GM21528 (cell line): ENCODE measurements around the gene MAP4K5.
A peak's percentile ranks its signal among the peaks of the same experiment; 100 is the strongest.
"Not testable (repeated sequence)": the region's sequence is repeated elsewhere in the genome, so short reads cannot be mapped to it uniquely, and the experiment has no call there.

ENCODE experiments used
- ATAC-seq: cut with Tn5 transposase; IDR thresholded peaks from one replicate; pipeline ENCODE4 v1.9.1; 2021; ENCODE audit warnings: mild to moderate bottlenecking, moderate library complexity; ENCODE audit not compliant: unreplicated experiment, low FRiP score

Gene MAP4K5

DNA sequence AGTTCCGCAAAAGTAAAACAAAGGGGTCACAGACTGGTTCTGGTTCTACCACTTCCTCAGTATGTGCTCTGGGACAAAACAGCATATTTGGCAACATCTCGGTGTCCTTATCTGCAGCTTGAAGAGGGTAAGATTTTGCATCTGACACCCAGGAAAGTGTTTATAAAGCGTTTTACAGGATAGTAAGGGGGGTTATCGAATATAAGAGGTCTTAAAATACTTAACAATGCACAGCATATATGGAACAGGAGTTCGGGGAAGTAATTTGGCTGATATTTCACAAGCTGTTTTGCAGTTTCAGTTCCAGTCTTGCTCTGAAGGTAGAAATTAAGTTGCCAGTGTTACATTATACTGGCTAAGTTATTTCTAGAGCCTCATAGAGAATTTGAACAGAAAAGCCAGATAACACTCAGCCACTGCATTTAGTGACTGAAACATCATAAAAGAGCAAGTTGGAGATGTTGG, 904 bp upstream of the MAP4K5 start:
- peak; percentile 25 for ATAC-seq

DNA sequence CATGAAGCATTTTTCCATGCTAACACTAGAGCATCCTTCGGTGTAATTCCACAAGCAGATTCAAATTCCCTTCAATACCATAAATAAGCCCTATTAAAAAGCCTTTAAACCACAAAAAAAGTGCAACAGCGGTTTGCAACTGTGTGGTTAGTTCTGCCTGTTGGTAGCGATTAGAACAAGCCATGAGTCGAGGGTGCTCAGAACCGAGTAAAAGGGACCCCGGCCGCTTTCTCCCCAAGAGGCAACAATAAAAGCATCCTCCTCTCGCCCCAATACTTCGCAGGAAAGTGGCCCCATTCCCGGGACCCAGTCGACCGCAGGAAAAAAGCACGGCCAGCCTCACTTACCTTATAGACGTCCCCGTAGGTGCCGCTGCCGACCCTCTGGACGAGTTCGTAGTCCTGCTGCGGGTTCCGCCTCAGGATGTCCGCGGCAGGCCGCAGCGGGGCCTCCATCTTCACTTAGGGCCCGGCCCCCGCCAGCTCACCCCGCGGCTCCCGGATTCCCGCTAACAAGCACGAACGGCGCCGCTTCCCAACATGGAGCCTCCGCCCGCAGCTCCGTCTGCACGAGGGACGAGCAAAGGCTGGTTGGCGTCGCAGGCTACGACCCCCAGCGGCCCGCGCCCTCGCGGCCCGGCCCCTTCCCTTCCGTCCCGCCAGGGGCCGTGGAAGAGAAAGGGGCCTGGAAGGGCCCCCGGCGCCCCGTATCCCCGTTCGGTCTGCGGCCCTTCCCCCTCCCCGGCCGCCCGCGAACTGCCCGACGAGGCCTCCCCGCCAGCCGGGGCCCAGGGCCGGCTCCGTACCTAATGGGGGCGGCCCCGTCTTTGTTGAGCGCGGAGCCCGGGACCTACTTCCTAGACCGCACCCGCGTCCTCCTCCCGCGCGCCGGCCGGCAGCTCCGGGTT, 521 bp downstream of the MAP4K5 start:
- ATAC-seq, result peak; percentile 42

DNA sequence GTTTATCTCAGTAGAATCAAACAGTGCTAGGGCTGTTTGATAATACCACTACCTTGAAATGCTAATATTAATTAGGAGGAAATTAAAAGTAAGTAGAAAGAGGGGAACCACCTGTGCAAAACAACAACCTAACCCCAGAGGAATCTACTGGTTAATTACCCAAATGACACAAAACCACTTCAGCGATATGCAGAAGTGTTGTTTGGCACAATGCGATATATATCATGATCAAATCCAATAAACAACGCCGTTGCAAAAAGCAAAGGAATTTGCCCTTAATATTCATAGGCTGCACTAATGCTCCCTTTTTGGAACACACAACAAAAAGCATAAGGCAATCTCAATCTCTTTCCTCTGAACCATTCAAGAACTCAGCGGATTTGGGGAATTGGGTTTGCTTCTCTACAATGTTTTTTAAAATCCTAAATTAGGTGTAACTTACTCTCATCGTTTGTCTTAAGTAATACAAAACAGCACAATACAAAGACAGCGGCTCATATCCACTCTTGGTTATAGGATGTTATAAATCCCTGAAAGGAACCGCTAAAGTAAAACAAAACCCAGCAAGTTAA, 1.5 kb downstream of the MAP4K5 start:
- ATAC-seq, result no peak

DNA sequence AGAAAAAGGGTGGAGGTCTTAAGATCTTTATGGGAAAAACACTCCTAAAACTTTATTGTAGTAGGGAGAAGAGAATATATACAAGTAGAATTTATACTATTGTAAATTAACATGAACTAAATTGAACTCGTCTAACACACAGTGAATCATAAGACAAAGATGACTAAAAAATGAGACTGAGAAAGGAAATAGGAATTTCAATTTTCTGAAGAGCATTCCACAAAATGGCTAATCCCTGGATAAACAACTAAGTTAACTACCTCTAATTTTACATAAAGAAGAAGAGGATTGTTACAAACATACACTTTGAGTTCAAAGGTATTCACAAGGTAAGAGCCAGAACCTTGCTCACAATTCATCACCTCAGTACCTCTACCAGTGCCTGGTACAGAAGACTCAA, 2.0 kb downstream of the MAP4K5 start:
- ATAC-seq, result no peak

DNA sequence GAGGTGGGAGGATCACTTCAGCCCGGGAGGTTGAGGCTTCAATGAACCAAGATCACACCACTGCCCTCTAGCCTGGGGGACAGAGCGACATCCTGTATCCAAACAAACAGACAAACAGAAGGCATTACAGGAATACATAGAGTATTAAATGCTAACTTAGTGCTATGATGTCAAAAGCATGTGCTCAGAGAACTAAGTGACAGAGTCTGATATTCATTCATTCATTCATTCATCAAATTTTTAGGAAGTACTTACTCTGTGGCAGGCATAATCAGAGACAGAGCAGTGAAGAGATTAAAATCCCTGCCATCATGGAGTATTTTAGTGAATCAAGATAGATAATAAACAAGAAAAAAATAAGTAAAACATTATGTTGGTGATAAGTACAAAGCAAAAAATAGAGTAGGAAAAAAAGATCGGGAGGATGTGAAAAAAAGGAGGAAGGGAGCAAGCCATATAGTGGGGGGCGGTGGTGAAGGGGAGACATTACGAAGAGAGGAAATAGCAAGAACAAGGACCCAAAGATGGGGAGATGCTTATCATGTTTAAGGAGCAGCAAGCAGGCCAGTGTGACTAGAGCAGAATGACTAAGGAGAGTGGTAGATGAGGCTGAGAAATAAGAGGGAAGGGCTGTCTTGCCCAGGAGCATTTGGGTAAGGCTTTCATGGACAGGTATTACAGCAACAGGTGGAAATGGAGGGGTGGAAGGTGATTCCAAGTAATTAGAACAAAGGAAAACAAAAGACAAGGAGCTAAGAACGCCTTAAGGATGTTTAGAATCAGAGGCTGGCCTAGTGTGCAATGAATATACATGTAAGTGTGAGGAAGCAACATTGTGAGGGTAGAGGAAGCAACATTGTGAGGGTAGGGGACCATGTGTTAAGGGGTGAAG, 2.8 kb downstream of the MAP4K5 start:
- no peak for ATAC-seq

DNA sequence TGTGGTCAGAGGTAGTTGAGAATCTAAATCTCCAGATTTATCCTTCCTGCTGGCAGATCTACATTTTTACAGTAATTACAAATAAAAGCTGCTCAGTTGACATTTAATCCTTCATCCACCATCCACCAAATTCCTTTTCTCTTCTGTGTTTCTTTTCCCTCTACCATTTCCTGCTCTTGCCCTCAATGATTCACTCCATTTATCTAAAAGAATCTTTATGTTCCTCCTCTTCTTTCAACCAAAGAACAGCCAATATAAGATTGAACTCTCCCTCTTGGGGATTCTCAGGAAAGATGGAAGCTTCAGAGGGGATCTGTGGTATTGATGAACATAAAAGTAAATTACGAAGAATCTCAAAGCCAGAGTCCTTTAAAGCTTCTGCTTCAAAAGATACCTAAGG, 4.4 kb downstream of the MAP4K5 start:
- ATAC-seq, result no peak

DNA sequence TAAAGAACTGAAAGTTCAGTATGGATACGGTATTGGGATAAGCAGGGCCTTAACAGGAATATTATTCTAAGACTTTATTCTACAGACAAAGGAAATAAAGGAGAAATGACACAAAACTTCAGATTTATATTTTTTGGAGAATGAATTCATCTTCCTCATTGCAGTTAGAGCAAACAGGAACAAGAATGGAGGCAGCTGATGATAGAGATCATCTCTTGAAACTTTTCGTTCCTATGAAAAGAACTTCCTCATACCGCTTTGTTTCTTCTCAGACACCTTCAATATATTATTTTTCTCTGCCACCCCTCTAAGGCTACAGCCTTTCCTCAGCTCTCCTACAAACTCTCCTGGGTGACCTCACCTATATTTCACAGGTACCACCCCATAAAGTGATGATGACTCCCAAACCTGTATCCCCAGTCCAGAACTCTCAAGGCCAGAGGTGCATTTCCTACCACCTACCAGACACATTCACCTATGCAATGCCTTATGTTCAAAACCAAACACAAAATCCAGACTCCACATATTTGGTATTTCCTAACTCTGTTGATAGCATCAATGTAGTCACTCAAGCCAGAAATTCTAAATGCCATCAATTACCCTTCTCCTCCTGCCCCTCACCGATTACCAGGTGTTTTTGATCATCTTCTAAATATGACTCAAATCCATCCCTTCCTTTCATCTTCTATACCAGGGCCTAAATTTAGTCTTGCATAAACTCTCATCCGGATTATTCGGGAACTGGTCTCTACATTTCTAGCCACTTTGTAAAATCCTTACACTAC, 7.4 kb downstream of the MAP4K5 start:
- ATAC-seq, result no peak

DNA sequence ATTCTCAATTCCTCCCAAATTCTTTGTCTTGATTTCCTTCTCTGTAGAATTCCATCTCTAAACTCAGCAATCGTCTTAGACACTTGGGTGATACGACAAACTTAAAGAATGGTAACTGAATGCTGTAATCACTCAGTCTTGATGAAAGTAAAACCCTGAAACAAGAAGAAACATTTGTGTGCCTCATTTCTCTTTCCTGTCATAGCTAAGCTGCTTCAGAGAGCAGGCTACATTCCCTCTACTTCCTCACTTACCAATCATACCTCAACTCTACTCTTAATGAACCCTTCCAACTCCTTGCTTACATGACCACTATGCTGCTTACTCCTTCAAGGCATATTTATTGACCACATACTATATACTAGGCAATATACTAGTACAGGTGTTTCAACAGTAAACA, 8.3 kb downstream of the MAP4K5 start:
- no peak for ATAC-seq

DNA sequence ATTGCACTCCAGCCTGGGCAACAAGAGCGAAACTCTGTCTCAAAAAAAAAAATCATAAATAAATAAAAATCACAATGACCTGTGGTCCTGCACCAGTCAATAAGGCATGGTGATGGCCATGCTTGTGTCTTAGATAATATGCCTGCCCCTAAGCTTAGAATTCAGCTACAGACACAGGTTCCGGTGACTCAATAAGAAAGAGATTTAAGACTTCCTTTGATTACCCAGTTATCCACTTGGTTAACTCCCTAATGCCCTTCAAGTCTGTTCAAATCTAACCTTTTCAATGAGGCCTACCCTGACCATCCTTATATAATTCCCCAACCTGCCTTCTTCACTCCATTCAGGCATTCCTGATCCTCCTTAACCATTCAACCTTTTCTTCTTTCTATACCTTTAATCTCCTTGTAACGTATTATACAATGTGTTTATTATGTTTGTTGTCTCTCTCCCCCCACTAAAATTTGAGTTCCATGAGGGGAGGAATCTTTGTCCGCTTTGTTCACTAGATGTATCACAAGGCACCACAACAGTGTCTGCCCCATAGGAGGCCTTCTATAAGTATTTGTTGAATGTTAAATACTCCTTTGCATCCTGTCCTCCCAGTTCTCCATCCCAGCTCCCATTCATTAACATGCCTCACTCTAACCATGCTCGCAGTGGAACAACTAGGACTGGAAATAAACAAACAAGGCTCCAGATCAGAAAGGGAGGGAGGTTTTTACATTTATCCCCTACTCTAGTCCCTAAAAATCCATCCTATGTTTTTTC, 8.9 kb downstream of the MAP4K5 start:
- ATAC-seq, result no peak

DNA sequence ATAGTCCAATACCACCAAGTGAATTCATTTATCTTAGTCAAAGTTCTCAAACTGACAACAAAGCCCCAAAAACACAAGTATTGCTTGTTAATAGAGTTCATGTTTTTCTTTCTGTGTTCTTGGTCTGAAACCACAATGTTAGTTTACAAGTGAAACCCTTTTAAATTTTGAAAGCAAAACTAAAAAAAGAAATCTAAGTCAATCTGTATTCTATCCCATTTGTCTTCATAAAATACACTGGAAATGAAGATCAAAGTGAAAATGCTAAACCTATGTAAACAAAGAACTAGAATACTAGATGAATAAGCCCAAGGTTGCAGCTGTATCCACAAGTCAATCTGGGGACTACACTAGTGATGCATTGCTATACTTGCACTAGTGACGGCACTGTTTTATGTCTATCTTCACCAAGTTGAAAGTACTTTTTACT, 10.4 kb downstream of the MAP4K5 start:
- peak; percentile 53 for ATAC-seq

DNA sequence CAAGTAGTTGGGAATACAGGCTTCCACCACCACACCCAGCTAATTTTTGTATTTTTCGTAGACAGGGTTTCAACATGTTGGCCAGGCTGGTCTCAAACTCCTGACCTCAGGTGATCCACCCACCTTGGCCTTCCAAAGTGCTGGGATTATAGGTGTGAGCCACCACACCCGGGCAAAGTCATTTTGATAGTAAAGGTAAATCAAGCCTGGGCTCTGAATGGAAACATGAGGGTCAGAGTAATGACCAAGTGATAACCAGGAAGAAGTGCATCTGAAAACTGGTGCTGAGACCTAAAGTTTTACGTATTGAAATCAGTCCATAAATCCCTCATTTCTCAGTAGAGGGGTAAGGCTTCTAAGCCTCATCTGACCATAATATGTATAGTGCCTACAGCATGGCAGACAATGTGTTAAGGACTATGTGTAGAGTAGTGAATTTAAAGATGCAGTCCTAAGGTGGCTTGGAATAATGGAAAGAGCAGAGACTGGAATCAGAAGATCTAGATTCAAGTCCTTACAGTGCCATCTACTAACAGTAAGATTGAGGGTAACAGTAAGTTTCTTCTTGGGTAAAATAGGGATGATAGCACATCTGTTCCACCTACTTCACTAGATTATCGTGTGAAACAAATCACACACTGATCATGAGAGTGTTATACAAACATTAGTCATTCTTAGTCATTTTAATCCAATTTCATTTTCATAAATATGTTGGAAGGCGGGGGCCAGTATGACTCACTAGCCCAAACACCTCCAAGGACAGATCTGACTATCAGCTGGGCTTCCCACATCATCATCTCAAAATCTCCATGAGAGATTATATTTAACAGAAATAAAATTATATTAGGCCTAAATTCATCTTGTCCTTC, 11.2 kb downstream of the MAP4K5 start:
- peak; percentile 63 for ATAC-seq

DNA sequence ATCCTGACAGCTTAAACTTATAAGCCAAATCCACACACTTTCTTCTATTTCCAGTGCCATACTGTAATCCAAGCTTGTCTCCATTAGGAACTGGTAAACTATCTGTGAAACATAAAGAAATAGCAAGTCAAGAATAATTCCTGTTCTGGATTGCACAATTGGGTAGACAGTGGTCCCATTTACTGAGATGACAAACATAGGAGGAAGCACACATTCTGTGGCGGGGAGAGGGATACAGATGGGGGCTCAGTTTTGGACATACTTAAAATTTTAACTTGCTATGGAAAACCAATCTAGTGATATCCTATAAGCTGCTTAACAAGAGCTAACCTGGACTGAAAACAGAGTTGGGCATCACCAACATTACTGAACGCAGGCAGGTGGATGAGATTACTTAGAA, 16.3 kb downstream of the MAP4K5 start:
- ATAC-seq, result no peak

DNA sequence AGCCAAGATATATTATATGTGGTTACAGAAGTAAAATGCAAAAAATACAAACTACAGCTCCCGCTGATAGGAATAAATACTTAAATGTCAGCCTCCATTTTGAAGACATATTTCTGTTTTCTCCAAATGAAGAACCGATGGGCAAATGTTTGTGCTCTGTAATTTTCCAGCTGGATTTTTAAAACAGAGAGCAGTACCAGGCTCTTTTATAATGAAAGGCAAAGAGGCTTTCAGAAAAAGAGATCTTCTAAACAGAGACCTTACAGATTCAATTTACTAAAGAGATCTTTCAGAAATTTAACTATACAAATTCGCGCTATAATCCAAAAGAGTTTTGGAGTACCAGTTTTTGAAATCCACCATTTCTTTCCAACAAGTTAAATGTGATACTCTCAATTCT, 19.9 kb downstream of the MAP4K5 start:
- no peak for ATAC-seq

DNA sequence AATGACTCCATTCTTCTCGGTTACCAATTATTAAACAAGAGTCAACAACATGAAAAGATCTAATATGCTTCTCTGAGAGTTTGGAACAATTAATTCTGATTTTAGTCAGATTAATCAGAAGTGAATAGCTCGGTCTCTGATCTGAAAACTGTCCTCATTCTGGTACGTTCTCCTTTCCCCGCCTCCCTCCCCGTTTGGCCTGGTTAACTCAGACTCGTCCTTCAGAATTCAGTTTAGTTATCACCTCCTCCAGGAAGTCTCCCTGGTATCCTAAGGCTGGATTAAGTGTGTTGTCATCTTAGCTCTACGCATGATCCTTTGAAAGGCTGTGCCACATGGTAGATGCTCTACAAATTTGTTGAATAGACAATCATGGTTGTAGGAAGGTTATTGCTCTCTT, 22.2 kb downstream of the MAP4K5 start:
- ATAC-seq, result no peak

DNA sequence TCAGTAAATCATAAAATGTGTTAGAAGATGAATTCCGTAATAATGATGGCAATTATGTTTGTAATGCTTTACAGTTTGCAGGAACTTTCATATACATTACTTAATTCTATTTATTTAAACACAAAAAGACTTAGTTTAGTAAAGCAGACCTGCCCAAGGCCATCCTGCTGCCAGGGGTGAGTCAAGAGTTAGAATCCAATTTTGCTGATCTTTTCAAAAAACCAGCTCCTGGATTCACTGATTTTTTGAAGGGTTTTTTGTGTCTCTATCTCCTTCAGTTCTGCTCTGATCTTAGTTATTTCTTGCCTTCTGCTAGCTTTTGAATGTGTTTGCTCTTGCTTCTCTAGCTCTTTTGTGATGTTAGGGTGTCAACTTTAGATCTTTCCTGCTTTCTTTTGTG, 25.3 kb downstream of the MAP4K5 start:
- ATAC-seq, result not testable (repeated sequence)

DNA sequence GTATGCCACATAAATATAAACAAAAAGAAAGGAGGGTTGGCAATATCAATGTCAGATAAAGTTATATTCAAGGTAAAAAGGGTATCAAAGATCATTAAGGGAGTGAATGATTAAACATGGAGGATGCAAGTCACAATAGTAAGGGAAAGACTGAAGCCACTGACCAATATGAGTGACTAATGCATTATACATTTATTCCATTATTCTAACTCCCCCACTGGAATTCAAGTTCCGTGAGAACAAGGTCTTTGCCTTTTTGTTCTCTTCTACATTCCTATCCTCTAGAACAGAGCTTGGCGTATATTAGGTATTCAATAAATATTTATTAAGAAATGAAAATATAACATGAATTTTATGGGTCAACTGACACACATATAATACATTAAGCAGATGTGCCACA, 30.7 kb downstream of the MAP4K5 start:
- no peak for ATAC-seq

DNA sequence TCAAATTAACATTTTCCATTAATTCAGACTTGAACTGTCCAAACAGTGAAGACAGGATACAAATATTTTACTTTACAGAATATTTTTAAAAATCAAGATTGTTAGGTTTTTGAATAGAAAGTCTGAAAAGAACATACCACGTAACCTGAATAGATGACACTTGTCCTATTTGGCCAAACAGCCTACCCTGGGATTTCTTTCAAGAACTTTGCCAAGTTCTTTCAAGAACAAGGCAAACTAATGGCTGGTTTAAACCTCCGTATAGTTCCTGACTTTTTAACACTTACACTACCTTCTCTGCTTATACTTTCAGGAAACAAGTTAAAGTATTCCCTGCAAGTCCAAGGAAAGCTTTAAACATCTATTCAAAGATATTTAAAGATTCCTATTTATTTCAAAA, 35.0 kb downstream of the MAP4K5 start:
- ATAC-seq, result no peak

DNA sequence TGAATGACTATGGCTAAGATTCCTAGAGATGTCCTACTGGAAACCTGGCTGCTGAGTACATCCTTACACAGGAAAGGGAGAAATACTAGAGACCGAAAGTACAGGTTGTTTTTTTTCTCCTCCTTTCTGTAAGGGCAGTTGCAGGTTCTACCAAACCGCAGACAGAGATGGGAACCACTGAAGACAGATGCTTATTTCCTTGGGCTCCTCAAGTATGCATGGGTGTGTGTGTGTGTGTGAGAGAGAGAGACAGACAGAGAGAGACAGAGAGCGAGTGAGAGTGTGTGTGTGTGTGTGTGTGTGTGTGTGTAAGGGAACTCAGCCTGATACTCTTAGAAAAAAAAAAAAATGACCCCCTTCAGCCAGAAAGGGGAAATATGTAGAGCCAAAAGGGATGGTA, 42.5 kb downstream of the MAP4K5 start:
- no peak for ATAC-seq

DNA sequence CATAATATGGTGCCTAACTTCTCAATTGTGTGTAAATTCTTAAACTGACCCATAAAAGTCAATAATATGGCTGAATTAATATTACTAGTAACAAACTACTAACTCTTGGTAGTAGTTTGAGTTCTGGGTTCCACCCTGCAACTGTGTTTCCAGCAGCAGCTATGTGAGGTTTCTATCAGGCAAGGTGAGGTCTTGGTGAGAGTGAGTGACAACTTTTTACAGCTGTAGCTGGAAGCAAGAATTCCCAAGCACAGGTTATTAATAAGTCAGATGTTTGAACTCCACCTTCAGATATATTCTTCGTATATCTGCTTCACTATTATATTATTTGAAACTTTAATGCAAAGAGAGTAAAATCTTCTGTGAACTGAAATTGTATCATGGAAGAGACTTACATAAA, 43.8 kb downstream of the MAP4K5 start:
- no peak for ATAC-seq
